CD4-positive, alpha-beta T cell treated with Interleukin-4 for 4 hours (primary cell): ENCODE measurements around the gene INTS6L.
"Not testable (repeated sequence)": the region's sequence is repeated elsewhere in the genome, so short reads cannot be mapped to it uniquely, and the experiment has no call there.

Experiments used
- DNase-seq: peaks from one replicate; pipeline ENCODE4 v3.0.0-alpha.2; 2020

The INTS6L gene

GRCh38 chrX:135624408-135625204 is 104.1 kb downstream of the INTS6L start:
- not testable (repeated sequence) for DNase-seq

GRCh38 chrX:135625995-135626394 is 105.5 kb downstream of the INTS6L start:
- DNase-seq, result no peak

GRCh38 chrX:135629342-135629741 is 108.9 kb downstream of the INTS6L start:
- no peak for DNase-seq
